ENCODE results near the gene ITIH4.

Gene ITIH4

DNA sequence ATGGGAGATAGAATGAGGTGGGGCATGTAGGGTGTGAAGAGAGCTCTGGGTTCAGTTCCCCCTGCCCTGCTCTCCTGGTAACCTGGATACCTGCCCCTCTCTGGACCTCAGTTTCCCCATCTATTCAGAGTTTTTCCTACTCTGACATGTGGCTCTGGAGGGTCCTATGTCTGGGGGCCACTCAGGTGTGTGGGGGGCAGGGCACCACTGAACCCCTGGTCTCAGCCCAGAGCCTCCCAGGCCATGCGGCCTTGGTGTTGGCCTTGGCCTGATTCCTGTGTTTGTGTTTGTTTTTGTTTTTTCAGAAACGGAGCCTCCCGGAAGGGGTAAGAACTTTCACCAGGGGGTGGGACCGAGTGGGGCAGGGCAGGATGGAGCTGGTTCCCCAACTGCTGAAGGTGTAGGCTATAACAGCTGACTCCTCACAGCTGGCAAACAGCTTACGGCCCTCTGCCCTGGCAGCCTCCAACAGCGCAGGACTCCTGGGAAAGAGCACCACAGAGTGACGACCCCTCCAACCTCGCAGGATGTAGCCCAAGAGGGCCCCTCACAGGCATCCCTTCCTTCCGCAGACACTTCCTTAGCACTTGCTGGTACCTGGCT lies 35.1 kb downstream of the ITIH4 start:
- DNase-seq, result no peak

- DNase-seq, result no peak
These were observed 35.8 kb downstream of the ITIH4 start, which contains the start of gene ITIH3 for GRCh38 chr3:52794612-52795099. TSS of gene ITIH3 (plus strand) at chr3:52794796. CDS start at chr3:52794804, 8 bp downstream.

- no peak for DNase-seq
These were observed 36.5 kb downstream of the ITIH4 start for GRCh38 chr3:52793702-52794611.

GRCh38 chr3:52792961-52793695 lies 37.3 kb downstream of the ITIH4 start:
- no peak for DNase-seq

DNA sequence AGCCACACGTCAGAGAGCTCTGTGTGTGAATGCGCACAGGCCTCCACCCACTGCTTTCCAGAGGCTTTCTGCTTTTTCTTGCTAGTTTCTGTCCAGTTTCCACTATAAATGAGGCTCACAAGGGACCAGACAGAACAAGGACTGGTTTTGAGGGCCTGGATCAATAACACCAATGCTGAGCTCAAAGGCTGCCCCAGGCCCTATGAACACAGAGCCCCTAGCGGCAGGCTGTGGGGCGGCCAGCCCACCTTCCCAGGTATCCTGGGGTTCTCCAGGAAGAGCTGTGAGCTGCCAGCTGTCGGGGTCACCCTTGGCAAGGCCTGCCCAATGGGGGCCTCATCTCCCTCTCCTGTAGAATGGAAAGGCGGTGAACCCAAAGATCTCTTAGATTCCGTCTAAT lies 38.1 kb downstream of the ITIH4 start:
- DNase-seq, result no peak

GRCh38 chr3:52791928-52792327 lies 38.5 kb downstream of the ITIH4 start:
- no peak for DNase-seq

DNA sequence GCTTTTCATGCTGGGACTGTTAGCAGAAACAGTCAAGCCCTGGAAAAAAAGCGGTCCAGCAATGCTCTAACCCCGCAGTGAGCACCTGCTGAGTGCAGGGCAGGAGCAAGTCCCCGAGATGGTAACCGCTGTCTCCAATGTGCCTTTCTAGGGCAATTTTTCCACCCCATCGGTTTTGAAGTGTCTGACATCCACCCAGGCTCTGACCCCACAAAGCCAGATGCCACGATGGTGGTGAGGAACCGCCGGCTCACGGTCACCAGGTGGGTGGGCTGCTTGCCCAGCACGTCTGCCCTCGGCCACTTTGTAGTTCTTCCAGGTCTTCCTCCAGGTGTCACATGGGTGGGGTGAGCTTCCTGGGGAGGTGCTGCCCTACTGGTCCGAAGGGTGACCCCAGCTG lies 39.1 kb downstream of the ITIH4 start:
- no peak for DNase-seq

GRCh38 chr3:52790741-52791140 lies 39.7 kb downstream of the ITIH4 start:
- DNase-seq, result no peak

GRCh38 chr3:52790337-52790736 lies 40.1 kb downstream of the ITIH4 start:
- no peak for DNase-seq

DNA sequence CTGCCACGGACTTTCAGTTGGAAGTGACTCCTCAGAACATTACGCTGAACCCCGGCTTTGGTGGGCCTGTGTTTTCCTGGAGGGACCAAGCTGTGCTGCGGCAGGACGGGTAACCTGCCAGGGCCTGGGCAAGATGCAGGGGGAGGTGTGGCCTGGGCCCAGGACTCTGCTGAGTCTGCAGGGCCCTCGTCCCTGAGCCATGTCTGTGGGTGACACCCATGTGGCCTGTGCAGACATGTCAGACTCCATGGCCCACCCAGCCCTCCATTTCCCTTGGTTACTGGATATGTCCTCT lies 40.8 kb downstream of the ITIH4 start:
- DNase-seq, result no peak

DNA sequence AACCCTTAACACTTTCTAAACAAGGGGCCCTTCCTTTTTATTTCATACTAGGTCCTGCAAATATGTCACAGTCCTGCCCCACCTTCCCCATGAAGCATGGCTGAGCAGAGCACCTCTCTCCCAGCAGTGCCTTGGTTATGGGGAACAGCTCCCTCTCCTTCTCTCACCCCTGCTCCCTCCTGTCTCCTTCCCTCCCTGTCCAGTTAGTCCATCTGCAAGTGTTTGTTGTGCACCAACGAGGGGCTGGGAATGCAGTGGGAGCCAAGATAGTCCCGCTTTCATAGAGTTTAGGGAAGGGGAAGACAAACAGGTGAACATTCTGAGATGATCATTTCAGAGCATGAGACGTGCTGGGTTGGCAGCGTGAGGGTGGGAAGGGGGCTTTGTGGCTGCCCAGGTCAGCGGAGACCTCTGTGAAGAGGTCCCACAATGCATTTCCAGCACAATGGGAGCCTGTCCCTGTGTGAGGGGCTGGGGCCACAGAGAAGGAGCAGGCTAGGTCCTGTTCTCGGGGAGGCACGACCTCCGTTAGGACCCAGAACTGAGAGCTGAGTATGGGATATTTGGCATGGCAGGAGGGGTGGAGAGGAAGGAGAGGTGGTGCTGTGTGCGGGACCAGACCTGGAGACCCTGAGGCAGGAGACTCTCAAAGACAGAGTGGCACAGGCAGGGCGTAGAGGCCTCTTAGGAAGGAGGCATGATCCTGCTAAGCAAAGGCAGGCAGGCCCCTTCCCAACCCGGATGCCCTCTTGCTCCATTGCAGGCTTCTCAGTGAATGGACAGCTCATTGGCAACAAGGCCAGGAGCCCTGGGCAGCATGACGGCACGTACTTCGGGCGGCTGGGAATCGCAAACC lies 41.4 kb downstream of the ITIH4 start:
- DNase-seq, result no peak

- DNase-seq, result no peak
These were observed 42.5 kb downstream of the ITIH4 start for GRCh38 chr3:52787672-52788625.

GRCh38 chr3:52787246-52787645 lies 43.2 kb downstream of the ITIH4 start:
- no peak for DNase-seq

GRCh38 chr3:52786330-52787215 lies 43.9 kb downstream of the ITIH4 start:
- DNase-seq, result no peak

DNA sequence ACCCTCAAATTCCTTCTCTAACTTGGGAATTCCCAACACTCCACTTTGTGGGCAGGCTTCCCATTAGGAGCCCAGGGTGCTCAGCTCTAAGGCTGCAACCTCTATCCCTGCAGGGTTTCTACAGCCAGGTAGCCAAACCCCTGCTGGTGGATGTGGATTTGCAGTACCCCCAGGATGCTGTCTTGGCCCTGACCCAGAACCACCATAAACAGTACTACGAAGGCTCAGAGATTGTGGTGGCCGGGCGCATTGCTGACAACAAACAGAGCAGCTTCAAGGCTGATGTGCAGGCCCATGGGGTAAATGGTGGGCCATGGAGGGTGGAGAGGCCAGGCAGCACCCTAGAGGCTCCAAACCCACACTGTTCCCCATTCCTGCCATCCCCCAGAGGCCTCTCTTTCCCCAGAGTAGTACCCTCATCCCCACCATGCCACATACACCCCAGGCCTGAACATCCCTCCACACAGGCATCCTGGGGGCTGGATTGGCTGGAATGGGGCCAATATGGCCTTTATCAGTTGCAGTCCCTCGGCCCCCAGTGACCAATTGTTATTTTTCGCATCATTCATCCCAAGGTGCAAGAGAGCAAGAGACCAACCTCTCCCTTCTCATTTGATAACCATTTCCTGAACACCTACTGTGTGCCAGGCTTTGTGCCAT lies 45.4 kb downstream of the ITIH4 start:
- DNase-seq, result no peak

GRCh38 chr3:52784021-52784621 lies 46.4 kb downstream of the ITIH4 start:
- no peak for DNase-seq

- DNase-seq, result no peak
These were observed 47.3 kb downstream of the ITIH4 start for GRCh38 chr3:52783211-52783555.

DNA sequence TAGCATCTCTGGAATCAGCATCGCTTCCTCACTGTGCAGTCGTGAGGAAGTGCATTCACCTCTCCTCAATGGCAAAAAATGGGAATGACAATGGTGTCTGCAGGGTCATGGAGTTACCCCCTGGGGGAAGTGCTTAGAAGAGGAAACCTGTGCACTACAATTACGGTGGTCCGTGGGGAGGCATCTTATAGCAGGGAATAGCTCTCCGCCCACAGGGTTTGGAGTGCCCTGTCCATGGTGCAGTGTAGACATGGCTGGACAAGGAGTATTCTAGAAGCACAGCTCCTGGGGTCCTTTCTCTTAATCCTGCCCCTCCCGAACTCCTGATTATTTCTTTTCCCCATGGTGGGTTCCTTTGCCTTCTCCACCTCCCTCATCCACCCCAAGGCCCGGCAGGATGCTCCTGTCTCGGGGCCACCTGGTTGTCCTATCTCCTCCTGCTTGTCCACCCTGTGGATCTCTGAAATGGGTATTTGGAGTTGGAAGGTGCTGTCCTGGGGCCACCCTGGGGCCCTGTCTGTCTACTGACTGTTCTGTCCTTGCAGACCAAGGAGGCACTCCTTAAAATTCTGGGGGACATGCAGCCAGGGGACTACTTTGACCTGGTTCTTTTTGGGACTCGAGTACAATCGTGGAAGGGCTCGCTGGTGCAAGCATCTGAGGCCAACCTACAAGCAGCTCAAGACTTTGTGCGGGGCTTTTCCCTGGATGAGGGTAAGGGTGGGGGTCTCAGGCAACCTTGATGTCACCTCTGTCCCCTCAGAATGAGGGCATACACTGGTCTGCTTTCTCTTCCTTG lies 47.9 kb downstream of the ITIH4 start:
- no peak for DNase-seq

DNA sequence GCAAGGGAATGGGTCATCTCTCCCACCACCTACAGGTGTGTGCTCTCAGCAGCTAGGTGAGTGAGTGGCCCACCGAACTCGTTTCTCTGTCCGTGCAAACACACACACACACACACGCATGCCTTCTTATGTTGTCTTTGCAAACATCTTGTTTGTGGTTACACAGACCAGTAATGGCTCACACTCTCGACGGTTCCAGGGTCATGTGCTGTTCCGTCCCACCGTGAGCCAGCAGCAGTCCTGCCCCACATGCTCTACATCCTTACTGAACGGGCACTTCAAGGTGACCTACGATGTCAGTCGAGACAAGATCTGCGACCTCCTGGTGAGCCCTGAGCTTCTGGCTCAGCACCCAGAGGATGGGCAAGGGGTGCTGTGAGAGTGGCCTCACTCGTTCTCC lies 48.7 kb downstream of the ITIH4 start:
- no peak for DNase-seq

Measured in activated CD4-positive, alpha-beta T cell treated with anti-CD3 and anti-CD28 coated beads, Interleukin-10, Interleukin-2, amounts not matched to agents 100 ng/mL and 50 ng/mL, durations not matched to agents 16 hours and 8 hours (primary cell).